Mammary epithelial cell (primary cell): ENCODE results near the gene TBRG4.

Experiments
- EZH2 ChIP-seq: IDR thresholded peaks from 2 replicates; pipeline ENCODE4 v1.6.1; 2012; ENCODE audit warnings: low read length, inconsistent platforms, borderline replicate concordance
- TF ChIP-seq, protein P1 (sequence below), 2 donors: IDR thresholded peaks in 1 of 2; conservative IDR thresholded peaks in 1 of 2; 2 replicates each; pipeline ENCODE4 v1.5.1; 2011 to 2012; ENCODE audit warnings: inconsistent platforms in 2 of 2, low read length in 2 of 2, mild to moderate bottlenecking in 2 of 2, control low read depth in 1 of 2, low read depth in 1 of 2; ENCODE audit not compliant: insufficient read depth in 1 of 2; ENCODE audit errors: extremely low read depth in 1 of 2

DNA sequence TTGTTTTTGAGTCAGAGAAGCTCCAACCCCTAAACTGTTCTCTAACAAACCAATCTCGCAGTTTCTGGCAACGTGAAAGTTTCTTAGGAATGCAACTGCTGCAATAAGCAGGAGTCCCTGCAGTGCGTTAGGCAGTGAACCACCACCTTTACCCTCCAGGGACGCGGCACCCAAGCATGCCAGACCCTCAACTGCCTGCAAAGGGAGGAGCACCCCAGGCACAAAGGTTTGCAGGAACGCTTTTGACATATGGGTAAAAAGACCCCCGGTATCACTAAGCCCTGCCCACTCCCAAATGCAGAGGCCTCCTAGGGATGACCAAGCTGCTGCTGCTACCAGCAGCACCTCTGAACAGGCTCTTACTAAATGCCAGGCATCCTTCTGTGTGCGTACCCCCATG is 4.7 kb downstream of the TBRG4 start:
- TF ChIP-seq, protein P1, sequence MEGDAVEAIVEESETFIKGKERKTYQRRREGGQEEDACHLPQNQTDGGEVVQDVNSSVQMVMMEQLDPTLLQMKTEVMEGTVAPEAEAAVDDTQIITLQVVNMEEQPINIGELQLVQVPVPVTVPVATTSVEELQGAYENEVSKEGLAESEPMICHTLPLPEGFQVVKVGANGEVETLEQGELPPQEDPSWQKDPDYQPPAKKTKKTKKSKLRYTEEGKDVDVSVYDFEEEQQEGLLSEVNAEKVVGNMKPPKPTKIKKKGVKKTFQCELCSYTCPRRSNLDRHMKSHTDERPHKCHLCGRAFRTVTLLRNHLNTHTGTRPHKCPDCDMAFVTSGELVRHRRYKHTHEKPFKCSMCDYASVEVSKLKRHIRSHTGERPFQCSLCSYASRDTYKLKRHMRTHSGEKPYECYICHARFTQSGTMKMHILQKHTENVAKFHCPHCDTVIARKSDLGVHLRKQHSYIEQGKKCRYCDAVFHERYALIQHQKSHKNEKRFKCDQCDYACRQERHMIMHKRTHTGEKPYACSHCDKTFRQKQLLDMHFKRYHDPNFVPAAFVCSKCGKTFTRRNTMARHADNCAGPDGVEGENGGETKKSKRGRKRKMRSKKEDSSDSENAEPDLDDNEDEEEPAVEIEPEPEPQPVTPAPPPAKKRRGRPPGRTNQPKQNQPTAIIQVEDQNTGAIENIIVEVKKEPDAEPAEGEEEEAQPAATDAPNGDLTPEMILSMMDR (conservative IDR thresholded peaks at IDR 0.05 in 1 of 2, IDR thresholded peaks at IDR 0.05 in 1 of 2; ENCODE audit: extremely low read depth in 1 of 2, insufficient read depth in 1 of 2, low read depth in 1 of 2, low read length in 2 of 2) = no peak
- TF ChIP-seq EZH2 = no peak
